Measurements from ENCODE around the gene PIP5KL1. TPM values are rescaled to one million over a fixed set of nuclear protein-coding genes. Genes with fewer than 3 reads are reported as not detected.

PIP5KL1 gene
- total and polyA plus RNA-seq, 2 donors from 2014 or later = 3.0 to 4.3 TPM

DNA sequence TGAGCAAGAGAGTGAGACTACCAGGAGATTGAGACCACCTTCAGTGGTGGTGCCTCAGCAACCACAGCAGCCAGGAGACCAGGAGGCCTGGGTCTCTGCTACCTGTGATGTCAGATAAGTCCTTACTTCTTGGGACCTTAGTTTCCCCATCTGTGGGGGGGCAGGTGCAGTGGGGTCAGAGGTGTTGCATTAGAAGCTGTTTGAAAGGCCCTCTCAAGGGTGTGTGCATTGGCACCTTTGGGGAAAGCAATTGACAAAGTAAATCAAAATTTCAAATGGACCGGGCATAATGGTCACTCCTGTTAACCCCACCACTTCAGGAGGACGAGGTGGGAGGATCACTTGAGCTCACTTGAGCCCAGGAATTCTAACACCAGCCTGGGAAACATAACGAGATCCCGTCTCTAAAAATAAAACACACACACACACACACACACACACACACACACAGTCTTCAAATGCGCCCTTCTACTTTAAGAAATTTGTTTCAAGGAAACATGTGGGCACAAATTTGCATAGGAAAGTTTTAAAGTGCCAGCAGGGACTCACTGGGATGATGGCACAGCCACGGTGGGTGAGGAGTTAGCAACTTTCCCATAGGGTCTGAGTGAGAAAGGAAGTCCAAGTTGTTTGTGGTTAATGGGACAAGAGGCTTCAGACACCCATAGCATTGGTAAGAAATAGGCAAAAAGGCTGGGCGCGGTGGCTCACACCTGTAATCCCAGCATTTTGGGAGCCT, 51.8 kb downstream of the PIP5KL1 start:
- TF ChIP-seq, protein P1, sequence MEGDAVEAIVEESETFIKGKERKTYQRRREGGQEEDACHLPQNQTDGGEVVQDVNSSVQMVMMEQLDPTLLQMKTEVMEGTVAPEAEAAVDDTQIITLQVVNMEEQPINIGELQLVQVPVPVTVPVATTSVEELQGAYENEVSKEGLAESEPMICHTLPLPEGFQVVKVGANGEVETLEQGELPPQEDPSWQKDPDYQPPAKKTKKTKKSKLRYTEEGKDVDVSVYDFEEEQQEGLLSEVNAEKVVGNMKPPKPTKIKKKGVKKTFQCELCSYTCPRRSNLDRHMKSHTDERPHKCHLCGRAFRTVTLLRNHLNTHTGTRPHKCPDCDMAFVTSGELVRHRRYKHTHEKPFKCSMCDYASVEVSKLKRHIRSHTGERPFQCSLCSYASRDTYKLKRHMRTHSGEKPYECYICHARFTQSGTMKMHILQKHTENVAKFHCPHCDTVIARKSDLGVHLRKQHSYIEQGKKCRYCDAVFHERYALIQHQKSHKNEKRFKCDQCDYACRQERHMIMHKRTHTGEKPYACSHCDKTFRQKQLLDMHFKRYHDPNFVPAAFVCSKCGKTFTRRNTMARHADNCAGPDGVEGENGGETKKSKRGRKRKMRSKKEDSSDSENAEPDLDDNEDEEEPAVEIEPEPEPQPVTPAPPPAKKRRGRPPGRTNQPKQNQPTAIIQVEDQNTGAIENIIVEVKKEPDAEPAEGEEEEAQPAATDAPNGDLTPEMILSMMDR (IDR thresholded peaks at IDR 0.05; ENCODE audit: borderline replicate concordance, extremely low read depth, insufficient read depth) = no peak
- peak in 1 of 5 donors; percentile 24 for DNase-seq
- Histone ChIP-seq H3K9me3 (ENCODE audit: control insufficient read depth in 2 of 3, insufficient read depth in 1 of 3, low read length in 3 of 3) (no peaks in the 10 kb centered on the region), H3K27ac (ENCODE audit: low read depth in 2 of 2, low read length in 2 of 2) (no peak overlapping the region), H3K4me3 (ENCODE audit: low read length in 3 of 3) (no peak overlapping the region), H3K9ac (ENCODE audit: low read length in 3 of 3) (no peak overlapping the region), H3K27me3 (ENCODE audit: control insufficient read depth, insufficient read depth, low read length) (no peaks in the 10 kb centered on the region), H3K4me1 (ENCODE audit: control insufficient read depth in 2 of 3, insufficient read depth in 2 of 3, low read depth in 1 of 3, low read length in 3 of 3) (peaks cover 0 to 20% (median 8%) of the 10 kb centered on the region in 3 donors), H3K36me3 (ENCODE audit: control insufficient read depth in 2 of 3, insufficient read depth in 3 of 3, low read length in 3 of 3) (no peaks in the 10 kb centered on the region)
- no peak for FAIRE-seq
- intact Hi-C loops (cut with DNase I) = no loop called here

DNA sequence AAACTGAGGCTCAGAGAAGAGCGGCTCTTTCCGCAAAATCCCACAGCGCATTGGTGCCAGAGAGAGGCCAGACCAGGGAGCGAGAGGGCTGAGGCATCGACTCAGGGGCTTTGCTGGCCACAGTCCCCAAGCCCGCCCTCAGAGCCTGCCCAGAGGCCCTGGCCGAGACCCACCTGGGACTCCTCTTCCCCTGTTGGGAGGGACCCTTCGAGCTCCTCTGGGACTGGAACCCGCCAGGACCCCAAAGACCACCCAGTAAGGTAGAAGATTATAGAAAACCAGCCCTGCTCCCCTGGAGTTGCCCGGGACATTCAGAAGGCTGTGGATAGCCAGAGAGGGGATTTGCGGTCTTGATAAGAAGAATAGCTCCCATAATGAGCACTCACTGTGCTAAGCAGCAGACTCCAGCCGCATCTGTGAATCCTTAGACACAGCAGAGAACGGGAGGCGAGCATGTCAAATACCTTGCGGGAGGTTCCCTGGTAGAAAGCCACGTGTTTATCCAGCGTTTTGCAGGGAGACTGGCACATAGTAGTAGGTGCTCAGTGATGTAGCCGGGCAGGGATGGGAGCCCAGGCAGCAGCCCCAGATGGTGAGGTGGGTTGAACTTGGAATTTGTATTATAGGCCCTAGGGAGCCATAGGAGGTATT, 52.5 kb downstream of the PIP5KL1 start:
- no peaks in the 10 kb centered on the region for H3K36me3 ChIP-seq (ENCODE audit: control insufficient read depth in 2 of 3, insufficient read depth in 3 of 3, low read length in 3 of 3)
- FAIRE-seq = no peak
- TF ChIP-seq, protein P1 (IDR thresholded peaks at IDR 0.05; ENCODE audit: borderline replicate concordance, extremely low read depth, insufficient read depth) = no peak
- peaks cover 0 to 20% (median 8%) of the 10 kb centered on the region in 3 donors for H3K4me1 ChIP-seq (ENCODE audit: control insufficient read depth in 2 of 3, insufficient read depth in 2 of 3, low read depth in 1 of 3, low read length in 3 of 3)
- intact Hi-C loops (cut with DNase I) = no loop called here
- H3K4me3 ChIP-seq (ENCODE audit: low read length in 3 of 3) = peak overlapping the region; percentile 63 to 81 (median 75)
- H3K9ac ChIP-seq (ENCODE audit: low read length in 3 of 3) = peak overlapping the region; percentile 47 to 75 (median 75)
- no peaks in the 10 kb centered on the region for H3K9me3 ChIP-seq (ENCODE audit: control insufficient read depth in 2 of 3, insufficient read depth in 1 of 3, low read length in 3 of 3)
- peak in 1 of 5 donors; percentile 60 for DNase-seq
- H3K27me3 ChIP-seq (ENCODE audit: control insufficient read depth, insufficient read depth, low read length) = no peaks in the 10 kb centered on the region
- H3K27ac ChIP-seq (ENCODE audit: low read depth in 2 of 2, low read length in 2 of 2) = no peak overlapping the region

DNA sequence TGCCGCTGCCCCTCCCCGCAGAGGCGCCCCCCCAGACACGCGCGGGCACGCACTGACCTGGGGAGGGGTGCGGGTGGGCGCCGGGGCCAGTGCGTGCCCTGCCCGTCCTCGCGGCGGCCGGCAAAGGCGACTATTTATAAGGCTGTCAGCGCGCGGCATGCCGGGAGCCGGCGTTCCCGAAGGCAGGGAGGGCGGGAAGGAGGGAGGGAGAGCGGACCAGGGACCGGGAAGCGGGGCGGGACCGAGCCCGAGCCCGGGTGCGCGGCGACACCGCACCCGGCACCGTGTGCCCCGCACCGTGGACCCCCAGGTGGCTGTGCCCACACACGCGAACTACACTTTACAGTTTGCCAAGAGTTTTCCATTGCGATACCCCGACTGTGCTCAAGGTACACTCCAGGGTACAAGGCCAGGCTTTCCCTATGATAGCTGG, 53.0 kb downstream of the PIP5KL1 start, which contains the start of gene AK1:
TSS of gene AK1 (minus strand) at position 110 of the 433 bp plus-strand sequence. CDS start 3,058 bp downstream, outside the sequence.
- TF ChIP-seq, protein P1 (IDR thresholded peaks at IDR 0.05; ENCODE audit: borderline replicate concordance, extremely low read depth, insufficient read depth) = no peak
- H3K27ac ChIP-seq (ENCODE audit: low read depth in 2 of 2, low read length in 2 of 2) = no peak within 1 kb of the TSS
- H3K9ac ChIP-seq (ENCODE audit: low read length in 3 of 3) = peak within 1 kb of the TSS; percentile 47 to 75 (median 75)
- no peaks in the 10 kb centered on the region for H3K36me3 ChIP-seq (ENCODE audit: control insufficient read depth in 2 of 3, insufficient read depth in 3 of 3, low read length in 3 of 3)
- no peaks in the 10 kb centered on the region for H3K27me3 ChIP-seq (ENCODE audit: control insufficient read depth, insufficient read depth, low read length)
- DNase-seq = peak; percentile 71 to 93 (median 86)
- intact Hi-C loops (cut with DNase I) = no loop called here
- H3K9me3 ChIP-seq (ENCODE audit: control insufficient read depth in 2 of 3, insufficient read depth in 1 of 3, low read length in 3 of 3) = no peaks in the 10 kb centered on the region
- H3K4me1 ChIP-seq (ENCODE audit: control insufficient read depth in 2 of 3, insufficient read depth in 2 of 3, low read depth in 1 of 3, low read length in 3 of 3) = peaks cover 0 to 20% (median 8%) of the 10 kb centered on the region in 3 donors
- no peak for FAIRE-seq
- peak within 1 kb of the TSS; percentile 63 to 81 (median 75) for H3K4me3 ChIP-seq (ENCODE audit: low read length in 3 of 3)

Measured in kidney (tissue), 14 donors.